ENCODE data around the gene SERINC5.

The SERINC5 gene

GRCh38 chr5:80246995-80247729 lies 8.7 kb downstream of the SERINC5 start:
- H3K4me1 ChIP-seq (ENCODE audit: control insufficient read depth in 1 of 2, insufficient read depth in 1 of 2, low read depth in 1 of 2, low read length in 1 of 2) = peaks cover 0 to 5% of the 10 kb centered on the region in 2 experiments
- H3K9me3 ChIP-seq = no peaks in the 10 kb centered on the region
- no peak for TF ChIP-seq CTCF (IDR thresholded peaks at IDR 0.05)
- H3K27me3 ChIP-seq = no peaks in the 10 kb centered on the region
- no peaks in the 10 kb centered on the region for H3K36me3 ChIP-seq
- H3K27ac ChIP-seq = no peak overlapping the region
- H3K4me3 ChIP-seq (ENCODE audit: low read depth in 1 of 2, low read length in 1 of 2) = no peak overlapping the region

- no peak overlapping the region for H3K4me3 ChIP-seq (ENCODE audit: low read depth in 1 of 2, low read length in 1 of 2)
Observed at GRCh38 chr5:80246001-80246758, 9.7 kb downstream of the SERINC5 start.

GRCh38 chr5:80243567-80243966 lies 12.3 kb downstream of the SERINC5 start:
- Histone ChIP-seq H3K4me1 (ENCODE audit: control insufficient read depth in 1 of 2, insufficient read depth in 1 of 2, low read depth in 1 of 2, low read length in 1 of 2) (peaks cover 5% of the 10 kb centered on the region in 2 experiments), H3K36me3 (no peaks in the 10 kb centered on the region), H3K27me3 (no peaks in the 10 kb centered on the region), H3K27ac (no peak overlapping the region), H3K4me3 (ENCODE audit: low read depth in 1 of 2, low read length in 1 of 2) (no peak overlapping the region), H3K9me3 (no peaks in the 10 kb centered on the region)
- TF ChIP-seq CTCF (IDR thresholded peaks at IDR 0.05) = no peak

More at GRCh38 chr5:80246001-80246758, 9.7 kb downstream of the SERINC5 start:
- no peak for TF ChIP-seq CTCF (IDR thresholded peaks at IDR 0.05)
- H3K4me1 ChIP-seq (ENCODE audit: control insufficient read depth in 1 of 2, insufficient read depth in 1 of 2, low read depth in 1 of 2, low read length in 1 of 2) = peaks cover 0 to 5% of the 10 kb centered on the region in 2 experiments
- H3K27me3 ChIP-seq = no peaks in the 10 kb centered on the region
- no peaks in the 10 kb centered on the region for H3K36me3 ChIP-seq
- no peaks in the 10 kb centered on the region for H3K9me3 ChIP-seq
- no peak overlapping the region for H3K27ac ChIP-seq

GRCh38 chr5:80242849-80243248 lies 13.0 kb downstream of the SERINC5 start:
- no peak overlapping the region for H3K27ac ChIP-seq
- no peaks in the 10 kb centered on the region for H3K27me3 ChIP-seq
- no peaks in the 10 kb centered on the region for H3K36me3 ChIP-seq
- H3K9me3 ChIP-seq = no peaks in the 10 kb centered on the region
- TF ChIP-seq CTCF (IDR thresholded peaks at IDR 0.05) = no peak
- no peak overlapping the region for H3K4me3 ChIP-seq (ENCODE audit: low read depth in 1 of 2, low read length in 1 of 2)
- H3K4me1 ChIP-seq (ENCODE audit: control insufficient read depth in 1 of 2, insufficient read depth in 1 of 2, low read depth in 1 of 2, low read length in 1 of 2) = peaks cover 5 to 8% of the 10 kb centered on the region in 2 experiments

GRCh38 chr5:80240368-80240986 lies 15.4 kb downstream of the SERINC5 start:
- no peak overlapping the region for H3K4me3 ChIP-seq (ENCODE audit: low read depth in 1 of 2, low read length in 1 of 2)
- no peak overlapping the region for H3K27ac ChIP-seq
- H3K36me3 ChIP-seq = no peaks in the 10 kb centered on the region
- H3K27me3 ChIP-seq = no peaks in the 10 kb centered on the region
- H3K9me3 ChIP-seq = no peaks in the 10 kb centered on the region
- peaks cover 0 to 8% of the 10 kb centered on the region in 2 experiments for H3K4me1 ChIP-seq (ENCODE audit: control insufficient read depth in 1 of 2, insufficient read depth in 1 of 2, low read depth in 1 of 2, low read length in 1 of 2)
- TF ChIP-seq CTCF (IDR thresholded peaks at IDR 0.05) = no peak
